Measurements from ENCODE around the gene ZNF440. TPM values are rescaled to one million over a fixed set of nuclear protein-coding genes. Genes with fewer than 3 reads are reported as not detected.
"Not testable (repeated sequence)": the region's sequence is repeated elsewhere in the genome, so short reads cannot be mapped to it uniquely, and the experiment has no call there.

ZNF440 gene
- total RNA-seq, 1 experiment from 2014 or later = 11.9 TPM

GRCh38 chr19:11848200-11848593 is 34.1 kb downstream of the ZNF440 start:
- peak overlapping the region; percentile 84 for H3K4me2 ChIP-seq (ENCODE audit: low read length)
- H4K20me1 ChIP-seq (ENCODE audit: low read length) = no peaks in the 10 kb centered on the region
- peaks cover under 1% of the 10 kb centered on the region; the same call in 1 of the 2 replicates for H3K9me3 ChIP-seq (ENCODE audit: low read length)
- no peaks in the 10 kb centered on the region for H3K27me3 ChIP-seq (ENCODE audit: low read length)
- H3K4me1 ChIP-seq (ENCODE audit: insufficient read depth, low read length) = no peaks in the 10 kb centered on the region
- no peaks in the 10 kb centered on the region for H3K79me2 ChIP-seq (ENCODE audit: low read length)
- H3K27ac ChIP-seq (ENCODE audit: low read length) = no peak overlapping the region
- no TSS peak for BruUV-seq (replicated peaks)
- H2AFZ ChIP-seq (ENCODE audit: low read length) = peak overlapping the region; percentile 87
- ChIA-PET POLR2A (ENCODE audit: unreplicated experiment) (no interaction called here), CTCF (no interaction called here)
- no peak overlapping the region for H3K9ac ChIP-seq (ENCODE audit: low read length)
- no peak for TF ChIP-seq EZH2phosphoT487 (IDR thresholded peaks at IDR 0.05; ENCODE audit: borderline replicate concordance, low read length)
- TF ChIP-seq CTCF (conservative IDR thresholded peaks at IDR 0.05; ENCODE audit: low read depth, low read length) = no peak
- no peak for TF ChIP-seq EZH2 (IDR thresholded peaks at IDR 0.05; ENCODE audit: low read length, unreplicated experiment)
- DNase-seq (no peak), ATAC-seq (no peak)
- H3K4me3 ChIP-seq (ENCODE audit: low read length) = peak overlapping the region; percentile 69
- no peaks in the 10 kb centered on the region for H3F3A ChIP-seq (ENCODE audit: low read length, unreplicated experiment)
- H3K36me3 ChIP-seq (ENCODE audit: low read depth, low read length) = 0 out of 2 replicates have a peak, but pooled peaks cover under 1% of the 10 kb centered on the region
- no peaks in the 10 kb centered on the region for H3K9me2 ChIP-seq (replicated peaks; ENCODE audit: low read length)
- intact Hi-C loops (cut with micrococcal nuclease) = no loop called here

- H3K9me3 ChIP-seq (ENCODE audit: low read length) = peaks cover 6% of the 10 kb centered on the region; the same call in 1 of the 2 replicates
- H3K79me2 ChIP-seq (ENCODE audit: low read length) = no peaks in the 10 kb centered on the region
- H3K9me2 ChIP-seq (replicated peaks; ENCODE audit: low read length) = no peaks in the 10 kb centered on the region
- TSS peak; percentile 64 for BruUV-seq (replicated peaks)
- no peak for TF ChIP-seq EZH2 (IDR thresholded peaks at IDR 0.05; ENCODE audit: low read length, unreplicated experiment)
- no peak for TF ChIP-seq CTCF (conservative IDR thresholded peaks at IDR 0.05; ENCODE audit: low read depth, low read length)
- no peak for TF ChIP-seq EZH2phosphoT487 (IDR thresholded peaks at IDR 0.05; ENCODE audit: borderline replicate concordance, low read length)
- peak within 1 kb of the TSS; percentile 87 for H2AFZ ChIP-seq (ENCODE audit: low read length)
- no peak within 1 kb of the TSS; the same call in 1 of the 2 replicates for H3K9ac ChIP-seq (ENCODE audit: low read length)
- intact Hi-C loops (cut with micrococcal nuclease) = no loop called here
- peak; percentile 83 for DNase-seq
- peak within 1 kb of the TSS; percentile 69 for H3K4me3 ChIP-seq (ENCODE audit: low read length)
- H3K36me3 ChIP-seq (ENCODE audit: low read depth, low read length) = 0 out of 2 replicates have a peak, but pooled peaks cover 3% of the 10 kb centered on the region
- peak within 1 kb of the TSS; percentile 84 for H3K4me2 ChIP-seq (ENCODE audit: low read length)
- ChIA-PET POLR2A (ENCODE audit: unreplicated experiment) (no interaction called here), CTCF (no interaction called here)
- no peak within 1 kb of the TSS for H3K27ac ChIP-seq (ENCODE audit: low read length)
- H4K20me1 ChIP-seq (ENCODE audit: low read length) = no peaks in the 10 kb centered on the region
- H3K27me3 ChIP-seq (ENCODE audit: low read length) = no peaks in the 10 kb centered on the region
- peak; percentile 97 for ATAC-seq
- no peaks in the 10 kb centered on the region for H3K4me1 ChIP-seq (ENCODE audit: insufficient read depth, low read length)
- H3F3A ChIP-seq (ENCODE audit: low read length, unreplicated experiment) = no peaks in the 10 kb centered on the region
Observed at GRCh38 chr19:11848594-11849469, 34.8 kb downstream of the ZNF440 start, which contains the start of gene ZNF439. Gene ZNF439, plus strand, starts transcription at chr19:11848726. Its CDS starts 142 bp downstream, at chr19:11848868.

GRCh38 chr19:11850289-11850688 is 36.2 kb downstream of the ZNF440 start:
- H3K9me2 ChIP-seq (replicated peaks; ENCODE audit: low read length); POLR2A ChIA-PET (ENCODE audit: unreplicated experiment); H3K27ac ChIP-seq (ENCODE audit: low read length); H3K9me3 ChIP-seq (ENCODE audit: low read length); H3K4me2 ChIP-seq (ENCODE audit: low read length); H3K79me2 ChIP-seq (ENCODE audit: low read length); intact Hi-C loops (cut with micrococcal nuclease); H3K36me3 ChIP-seq (ENCODE audit: low read depth, low read length); H4K20me1 ChIP-seq (ENCODE audit: low read length); CTCF ChIA-PET; H3K4me3 ChIP-seq (ENCODE audit: low read length); H3K9ac ChIP-seq (ENCODE audit: low read length); H3F3A ChIP-seq (ENCODE audit: low read length, unreplicated experiment); H3K27me3 ChIP-seq (ENCODE audit: low read length); BruUV-seq (replicated peaks); H3K4me1 ChIP-seq (ENCODE audit: insufficient read depth, low read length); DNase-seq; ATAC-seq; H2AFZ ChIP-seq (ENCODE audit: low read length): not testable (repeated sequence)

All from PC-3 (cell line).